GM12878 (cell line): ENCODE data around the gene AHCYL2. TPM values are rescaled to one million over a fixed set of nuclear protein-coding genes. Genes with fewer than 3 reads are reported as not detected.
A peak's percentile ranks its signal among the peaks of the same experiment; 100 is the strongest.

Experiments used
- ATAC-seq: fragments of 200-7000 bp; cut with Tn5 transposase; 3 replicates; pipeline ENCODE4 v1.9.1; 2020; ENCODE audit warnings: mild to moderate bottlenecking, moderate library complexity
- BruUV-seq: library from RNA; stranded (reverse); fragments of 400-500 nt; replicated peaks from 2 replicates; lab custom pipeline; 2021; lab: Mats Ljungman, UMichigan
- CTCF ChIA-PET: fragments of 300-600 bp; sonication (Branson Sonifier 250); formaldehyde crosslinking; extraction: SDS; loops from one replicate; lab custom pipeline; 2021; ENCODE audit warnings: inconsistent platforms; lab: Yijun Ruan, JAX
- POLR2A ChIA-PET: fragments of 350-600 bp; formaldehyde crosslinking; extraction: SDS; loops from one replicate; lab custom pipeline; 2021; ENCODE audit warnings: inconsistent platforms; lab: Charles Lee
- RAD21 ChIA-PET: fragments of 300-600 bp; sonication (Branson Sonifier 250); formaldehyde crosslinking; loops from one replicate; lab custom pipeline; 2023; ENCODE audit warnings: antibody characterized with exemption; ENCODE audit not compliant: unreplicated experiment; lab: Charles Lee
- SMC1A ChIA-PET: fragments of 300-600 bp; sonication (Branson Sonifier 250); formaldehyde crosslinking; loops from one replicate; lab custom pipeline; 2023; ENCODE audit not compliant: unreplicated experiment, uncharacterized antibody; lab: Charles Lee
- DNase-seq: peaks from one replicate; pipeline ENCODE4 v3.0.0-alpha.2; 2011; ENCODE audit warnings: low read depth, low spot score
- FAIRE-seq: peaks from 3 replicates; lab custom pipeline; 2011; peaks lifted over from hg19 to GRCh38; lab: Jason Lieb, UNC
- H2AFZ ChIP-seq: 2 replicates; pipeline ENCODE4 v1.6.0; 2011; ENCODE audit warnings: low read depth, low read length, control low read depth; ENCODE audit not compliant: control insufficient read depth
- H3K27ac ChIP-seq: 2 replicates; pipeline ENCODE4 v1.5.1; 2011; ENCODE audit warnings: control low read depth; ENCODE audit not compliant: control insufficient read depth, insufficient read depth
- H3K27me3 ChIP-seq, 2 experiments: replicated peaks in 1 of 2; 2 replicates each; pipeline versions ENCODE4 v1.6.0 to v1.6.1; 2011; ENCODE audit warnings: low read length in 1 of 2; ENCODE audit not compliant: control insufficient read depth in 2 of 2, insufficient read depth in 2 of 2
- H3K36me3 ChIP-seq, 2 experiments: 2 replicates each; pipeline ENCODE4 v1.5.1; 2011; ENCODE audit warnings: low read length in 1 of 2; ENCODE audit not compliant: control insufficient read depth in 2 of 2, insufficient read depth in 2 of 2
- H3K4me1 ChIP-seq: 2 replicates; pipeline ENCODE4 v1.6.1; 2011; ENCODE audit warnings: mild to moderate bottlenecking, low read length, moderate library complexity, mixed read lengths; ENCODE audit not compliant: control insufficient read depth, insufficient read depth
- H3K4me2 ChIP-seq: 2 replicates; pipeline ENCODE4 v1.6.0; 2011; ENCODE audit warnings: control low read depth; ENCODE audit not compliant: control insufficient read depth, insufficient read depth
- H3K4me3 ChIP-seq: fragments of 200-600 bp; sonication (generic); 2 replicates; pipeline ENCODE4 v1.5.1; 2016
- H3K79me2 ChIP-seq: 2 replicates; pipeline ENCODE4 v1.6.0; 2011; ENCODE audit warnings: low read length; ENCODE audit not compliant: control insufficient read depth, insufficient read depth
- H3K9ac ChIP-seq: 2 replicates; pipeline ENCODE4 v1.8.0; 2011; ENCODE audit warnings: low read length, control low read depth, mixed read lengths; ENCODE audit not compliant: control insufficient read depth, insufficient read depth
- H3K9me3 ChIP-seq: replicated peaks from 3 replicates; pipeline ENCODE4 v1.5.1; 2011; ENCODE audit warnings: mild to moderate bottlenecking, low read length; ENCODE audit not compliant: control insufficient read depth, insufficient read depth
- H4K20me1 ChIP-seq: 2 replicates; pipeline ENCODE4 v1.6.0; 2011; ENCODE audit not compliant: control insufficient read depth, insufficient read depth
- DPF2 ChIP-seq: fragments of 450-650 bp; IDR thresholded peaks from 2 replicates; pipeline ENCODE4 v1.6.1; 2017; ENCODE audit warnings: mild to moderate bottlenecking
- EGR1 ChIP-seq, 2 experiments: IDR thresholded peaks; 1 replicate in 1 of 2; 2 replicates in 1 of 2; pipeline ENCODE4 v1.6.1; 2011 to 2012; ENCODE audit warnings: low read depth in 2 of 2, low read length in 2 of 2, borderline replicate concordance in 1 of 2, mild to moderate bottlenecking in 1 of 2, moderate library complexity in 1 of 2
- FOXK2 ChIP-seq: fragments of 450-650 bp; IDR thresholded peaks from 2 replicates; pipeline ENCODE4 v1.6.1; 2017; ENCODE audit warnings: mild to moderate bottlenecking, moderate library complexity
- GATAD2B ChIP-seq: fragments of 450-650 bp; conservative IDR thresholded peaks from 2 replicates; pipeline ENCODE4 v1.6.1; 2017; ENCODE audit warnings: low read depth, mild to moderate bottlenecking, moderate library complexity
- HCFC1 ChIP-seq: fragments of 150-350 bp; IDR thresholded peaks from 2 replicates; pipeline ENCODE4 v1.6.1; 2014; ENCODE audit warnings: low read length
- HDAC2 ChIP-seq: fragments of 200-600 bp; sonication (generic); IDR thresholded peaks from 2 replicates; pipeline ENCODE4 v1.6.1; 2017
- RAD21 ChIP-seq: IDR thresholded peaks from 2 replicates; pipeline ENCODE4 v1.6.1; 2011; ENCODE audit warnings: mild to moderate bottlenecking, low read depth, low read length, moderate library complexity; ENCODE audit not compliant: insufficient read depth
- SMC3 ChIP-seq: IDR thresholded peaks from 2 replicates; pipeline ENCODE4 v1.6.1; 2011; ENCODE audit warnings: low read length, improper control_type of control experiment, borderline replicate concordance
- TBL1XR1 ChIP-seq: IDR thresholded peaks from 2 replicates; pipeline ENCODE4 v1.6.1; 2012; ENCODE audit warnings: low read depth, low read length, improper control_type of control experiment
- WRNIP1 ChIP-seq: IDR thresholded peaks from 2 replicates; pipeline ENCODE4 v1.6.1; 2011; ENCODE audit warnings: low read depth, low read length, improper control_type of control experiment, borderline replicate concordance
- ZBED1 ChIP-seq: IDR thresholded peaks from 2 replicates; pipeline ENCODE4 v1.6.1; 2016; ENCODE audit warnings: borderline replicate concordance
- ZNF207 ChIP-seq: fragments of 450-650 bp; IDR thresholded peaks from 2 replicates; pipeline ENCODE4 v1.6.1; 2014; ENCODE audit warnings: antibody characterized with exemption, mild to moderate bottlenecking, borderline replicate concordance
- WGBS: methylation state at CpG from one replicate; pipeline ENCODE4 v1.1.6; 2016; ENCODE audit warnings: low lambda C conversion rate; ENCODE audit not compliant: insufficient replicate concordance, insufficient coverage; ENCODE audit errors: missing lambda C conversion rate; 5-methylcytosine and 5-hydroxymethylcytosine counted together
- in situ Hi-C: fragments of 300-500 bp; cut with MboI; formaldehyde crosslinking; loops from 9 replicates; pipeline ENCODE4 v1.14.3; 2018; ENCODE audit warnings: mixed read lengths
- intact Hi-C: fragments of 100-400 bp; cut with micrococcal nuclease; formaldehyde crosslinking; loops from one replicate; pipeline ENCODE4 v1.14.2; 2022; ENCODE audit not compliant: unreplicated experiment
- polyA plus RNA-seq, 11 experiments: library from polyadenylated mRNA; depleted of rRNA in 4 of 11; unstranded in 6 of 11; stranded (reverse) in 5 of 11; fragments of >200 nt; fragmentation: Nextera tagmentation in 4 of 11; fragmentation: Illumina TruSeq in 1 of 11; extraction: Ambion mirVana in 4 of 11; extraction: Trizol in 1 of 11; gene quantifications; 1 replicate in 1 of 11; 2 replicates in 10 of 11; pipeline versions ENCODE4 v1.2.1 to v1.2.3, GENCODE V29; 2011 to 2016; ENCODE audit warnings: inconsistent platforms in 2 of 11, missing spikeins in 2 of 11, low read depth in 1 of 11
- total RNA-seq, 4 experiments: library from RNA; depleted of rRNA in 3 of 4; stranded (reverse); fragments of >200 nt in 3 of 4; fragmentation: Illumina TruSeq in 1 of 4; extraction: Trizol in 1 of 4; gene quantifications; 2 replicates each; pipeline versions ENCODE4 v1.2.1 to v1.2.3, GENCODE V29; 2013 to 2021
- TF ChIP-seq, protein P1 (sequence below), 3 experiments: IDR thresholded peaks in 2 of 3; conservative IDR thresholded peaks in 1 of 3; 2 replicates each; pipeline ENCODE4 v1.5.1; 2011; ENCODE audit warnings: low read depth in 3 of 3, low read length in 3 of 3, mild to moderate bottlenecking in 3 of 3, control low read depth in 2 of 3, moderate library complexity in 2 of 3, inconsistent platforms in 1 of 3, mixed read lengths in 1 of 3; ENCODE audit not compliant: control insufficient read depth in 2 of 3, insufficient read depth in 1 of 3; ENCODE audit errors: extremely low read depth in 1 of 3
- TF ChIP-seq, protein P2 (sequence below): fragments of 450-650 bp; IDR thresholded peaks from 2 replicates; pipeline ENCODE4 v1.6.1; 2017; ENCODE audit warnings: mild to moderate bottlenecking, low read depth, inconsistent platforms; ENCODE audit not compliant: poor library complexity, severe bottlenecking
- TF ChIP-seq, protein P3 (sequence below): fragments of 450-650 bp; conservative IDR thresholded peaks from 2 replicates; pipeline ENCODE4 v1.6.1; 2017; ENCODE audit warnings: mild to moderate bottlenecking, moderate library complexity
- TF ChIP-seq, protein P4 (sequence below): fragments of 150-350 bp; IDR thresholded peaks from 2 replicates; pipeline ENCODE4 v1.6.1; 2014; ENCODE audit warnings: mild to moderate bottlenecking, low read depth, low read length

Gene AHCYL2
- total and polyA plus RNA-seq, 10 of the 15 experiments (the other 5 are each of a cell fraction or from before 2014, with no cell fraction given), result 1.7 to 29.1 (median 5.4) TPM

DNA sequence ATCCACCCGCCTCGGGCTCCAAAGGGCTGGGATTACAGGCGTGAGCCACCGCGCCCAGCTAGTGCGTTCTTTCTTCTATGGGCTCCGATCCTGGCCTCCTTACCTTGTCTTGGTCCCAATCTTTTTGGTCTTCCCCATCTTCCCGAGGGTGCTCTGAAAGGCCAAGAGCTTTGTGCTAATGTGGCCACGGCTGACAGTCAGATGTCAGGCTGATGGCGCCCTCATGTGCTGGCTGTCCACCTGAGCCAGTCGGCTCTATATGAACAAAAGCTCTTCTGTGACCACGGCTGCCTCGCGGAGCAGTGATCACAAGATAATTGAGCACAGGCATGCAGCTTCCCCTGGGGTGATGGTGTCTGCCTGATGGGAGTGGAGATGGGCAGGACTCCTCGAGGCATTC is 11.0 kb upstream of the AHCYL2 start:
- no peaks in the 10 kb centered on the region for H3K9me3 ChIP-seq
- no peak overlapping the region for H3K27ac ChIP-seq
- 49% methylated on average over 15 of the region's 15 CpGs for WGBS
- no peaks in the 10 kb centered on the region for H3K79me2 ChIP-seq
- H3K36me3 ChIP-seq, result peaks cover 0 to 3% of the 10 kb centered on the region in 2 experiments; a peak in 1 of 4 replicates
- intact Hi-C loops, result loop anchor here (1.0 to 10.0 kb wide), 2 partner anchors 249 to 351 kb away; no protein-coding TSS in a partner anchor
- RAD21 ChIA-PET, result interaction anchor here (0.6 to 7.3 kb wide), 19 partner anchors 11 to 474 kb away, joined by 3 to 67 read pairs (median 3); partner anchors contain the start of genes AHCYL2, ATP6V1F and CALU
- in situ Hi-C loops, result loop anchor here (5.0 kb wide), 1 partner anchor 307 kb away; no protein-coding TSS in a partner anchor
- H3K27me3 ChIP-seq, result no peaks in the 10 kb centered on the region
- FAIRE-seq (peak; percentile 56), DNase-seq (no peak), ATAC-seq (peak; percentile 55)
- CTCF ChIA-PET, result interaction anchor here (0.6 to 9.6 kb wide), 25 partner anchors 12 to 786 kb away, joined by 3 to 109 read pairs (median 4); partner anchors contain the start of gene ATP6V1F
- no peak overlapping the region for H3K9ac ChIP-seq
- SMC1A ChIA-PET, result interaction anchor here (0.7 to 2.3 kb wide), 13 partner anchors 8 to 258 kb away, joined by 3 to 8 read pairs (median 4); no protein-coding TSS in a partner anchor
- no peaks in the 10 kb centered on the region for H3K4me1 ChIP-seq
- H3K4me3 ChIP-seq, result no peak overlapping the region
- H3K4me2 ChIP-seq, result no peak overlapping the region
- no TSS peak for BruUV-seq
- H2AFZ ChIP-seq, result no peak overlapping the region
- no peaks in the 10 kb centered on the region for H4K20me1 ChIP-seq
- POLR2A ChIA-PET, result interaction anchor here (0.6 to 0.7 kb wide), 2 partner anchors 29 to 756 kb away, joined by 4 to 5 read pairs; no protein-coding TSS in a partner anchor
- TF ChIP-seq, protein P1, sequence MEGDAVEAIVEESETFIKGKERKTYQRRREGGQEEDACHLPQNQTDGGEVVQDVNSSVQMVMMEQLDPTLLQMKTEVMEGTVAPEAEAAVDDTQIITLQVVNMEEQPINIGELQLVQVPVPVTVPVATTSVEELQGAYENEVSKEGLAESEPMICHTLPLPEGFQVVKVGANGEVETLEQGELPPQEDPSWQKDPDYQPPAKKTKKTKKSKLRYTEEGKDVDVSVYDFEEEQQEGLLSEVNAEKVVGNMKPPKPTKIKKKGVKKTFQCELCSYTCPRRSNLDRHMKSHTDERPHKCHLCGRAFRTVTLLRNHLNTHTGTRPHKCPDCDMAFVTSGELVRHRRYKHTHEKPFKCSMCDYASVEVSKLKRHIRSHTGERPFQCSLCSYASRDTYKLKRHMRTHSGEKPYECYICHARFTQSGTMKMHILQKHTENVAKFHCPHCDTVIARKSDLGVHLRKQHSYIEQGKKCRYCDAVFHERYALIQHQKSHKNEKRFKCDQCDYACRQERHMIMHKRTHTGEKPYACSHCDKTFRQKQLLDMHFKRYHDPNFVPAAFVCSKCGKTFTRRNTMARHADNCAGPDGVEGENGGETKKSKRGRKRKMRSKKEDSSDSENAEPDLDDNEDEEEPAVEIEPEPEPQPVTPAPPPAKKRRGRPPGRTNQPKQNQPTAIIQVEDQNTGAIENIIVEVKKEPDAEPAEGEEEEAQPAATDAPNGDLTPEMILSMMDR (IDR thresholded peaks at IDR 0.05 in 2 of 3, conservative IDR thresholded peaks at IDR 0.05 in 1 of 3; ENCODE audit: control insufficient read depth in 2 of 3, extremely low read depth in 1 of 3, insufficient read depth in 1 of 3, low read depth in 3 of 3, low read length in 3 of 3), result peak; percentile 30 to 62 (median 51); a peak in 4 of 6 replicates
- TF ChIP-seq HCFC1, result 0 out of 2 replicates have a peak, but pooled peaks have one; percentile 20
- TF ChIP-seq, protein P2, sequence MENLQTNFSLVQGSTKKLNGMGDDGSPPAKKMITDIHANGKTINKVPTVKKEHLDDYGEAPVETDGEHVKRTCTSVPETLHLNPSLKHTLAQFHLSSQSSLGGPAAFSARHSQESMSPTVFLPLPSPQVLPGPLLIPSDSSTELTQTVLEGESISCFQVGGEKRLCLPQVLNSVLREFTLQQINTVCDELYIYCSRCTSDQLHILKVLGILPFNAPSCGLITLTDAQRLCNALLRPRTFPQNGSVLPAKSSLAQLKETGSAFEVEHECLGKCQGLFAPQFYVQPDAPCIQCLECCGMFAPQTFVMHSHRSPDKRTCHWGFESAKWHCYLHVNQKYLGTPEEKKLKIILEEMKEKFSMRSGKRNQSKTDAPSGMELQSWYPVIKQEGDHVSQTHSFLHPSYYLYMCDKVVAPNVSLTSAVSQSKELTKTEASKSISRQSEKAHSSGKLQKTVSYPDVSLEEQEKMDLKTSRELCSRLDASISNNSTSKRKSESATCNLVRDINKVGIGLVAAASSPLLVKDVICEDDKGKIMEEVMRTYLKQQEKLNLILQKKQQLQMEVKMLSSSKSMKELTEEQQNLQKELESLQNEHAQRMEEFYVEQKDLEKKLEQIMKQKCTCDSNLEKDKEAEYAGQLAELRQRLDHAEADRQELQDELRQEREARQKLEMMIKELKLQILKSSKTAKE, result no peak
- no peak for TF ChIP-seq HDAC2
- TF ChIP-seq TBL1XR1, result no peak
- TF ChIP-seq ZBED1, result no peak
- no peak for TF ChIP-seq WRNIP1
- TF ChIP-seq ZNF207, result no peak
- TF ChIP-seq SMC3, result peak; percentile 43; the same call in 1 of the 2 replicates
- no peak for TF ChIP-seq DPF2
- TF ChIP-seq, protein P3, sequence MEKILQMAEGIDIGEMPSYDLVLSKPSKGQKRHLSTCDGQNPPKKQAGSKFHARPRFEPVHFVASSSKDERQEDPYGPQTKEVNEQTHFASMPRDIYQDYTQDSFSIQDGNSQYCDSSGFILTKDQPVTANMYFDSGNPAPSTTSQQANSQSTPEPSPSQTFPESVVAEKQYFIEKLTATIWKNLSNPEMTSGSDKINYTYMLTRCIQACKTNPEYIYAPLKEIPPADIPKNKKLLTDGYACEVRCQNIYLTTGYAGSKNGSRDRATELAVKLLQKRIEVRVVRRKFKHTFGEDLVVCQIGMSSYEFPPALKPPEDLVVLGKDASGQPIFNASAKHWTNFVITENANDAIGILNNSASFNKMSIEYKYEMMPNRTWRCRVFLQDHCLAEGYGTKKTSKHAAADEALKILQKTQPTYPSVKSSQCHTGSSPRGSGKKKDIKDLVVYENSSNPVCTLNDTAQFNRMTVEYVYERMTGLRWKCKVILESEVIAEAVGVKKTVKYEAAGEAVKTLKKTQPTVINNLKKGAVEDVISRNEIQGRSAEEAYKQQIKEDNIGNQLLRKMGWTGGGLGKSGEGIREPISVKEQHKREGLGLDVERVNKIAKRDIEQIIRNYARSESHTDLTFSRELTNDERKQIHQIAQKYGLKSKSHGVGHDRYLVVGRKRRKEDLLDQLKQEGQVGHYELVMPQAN, result no peak
- TF ChIP-seq GATAD2B, result no peak
- TF ChIP-seq, protein P4, sequence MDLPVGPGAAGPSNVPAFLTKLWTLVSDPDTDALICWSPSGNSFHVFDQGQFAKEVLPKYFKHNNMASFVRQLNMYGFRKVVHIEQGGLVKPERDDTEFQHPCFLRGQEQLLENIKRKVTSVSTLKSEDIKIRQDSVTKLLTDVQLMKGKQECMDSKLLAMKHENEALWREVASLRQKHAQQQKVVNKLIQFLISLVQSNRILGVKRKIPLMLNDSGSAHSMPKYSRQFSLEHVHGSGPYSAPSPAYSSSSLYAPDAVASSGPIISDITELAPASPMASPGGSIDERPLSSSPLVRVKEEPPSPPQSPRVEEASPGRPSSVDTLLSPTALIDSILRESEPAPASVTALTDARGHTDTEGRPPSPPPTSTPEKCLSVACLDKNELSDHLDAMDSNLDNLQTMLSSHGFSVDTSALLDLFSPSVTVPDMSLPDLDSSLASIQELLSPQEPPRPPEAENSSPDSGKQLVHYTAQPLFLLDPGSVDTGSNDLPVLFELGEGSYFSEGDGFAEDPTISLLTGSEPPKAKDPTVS, result no peak
- no peak for TF ChIP-seq FOXK2
- no peak for TF ChIP-seq EGR1 (IDR thresholded peaks at IDR 0.05; ENCODE audit: borderline replicate concordance in 1 of 2, low read depth in 2 of 2, low read length in 2 of 2)
- TF ChIP-seq RAD21, result peak; percentile 55
